ENCODE data around the gene JMJD7.

JMJD7 gene

DNA sequence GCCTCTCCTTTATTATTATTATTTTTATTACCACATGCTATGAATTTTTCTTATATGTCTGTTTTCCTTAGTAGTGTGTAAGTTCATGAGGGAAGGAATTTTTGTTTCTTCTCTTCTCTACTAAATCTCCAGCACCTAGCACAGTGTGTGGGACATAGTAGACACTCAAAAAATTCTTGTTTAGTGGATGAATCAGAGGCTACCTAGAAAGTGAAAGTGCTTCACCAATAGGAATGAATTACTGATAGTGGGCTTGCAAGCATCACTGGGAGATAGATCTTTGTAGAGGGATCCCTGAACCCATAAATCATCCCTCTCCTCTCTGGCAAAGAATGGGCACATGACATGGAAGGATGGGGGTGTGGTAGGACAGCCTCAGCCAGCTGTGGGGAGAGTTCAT lies 57.4 kb downstream of the JMJD7 start:
- H3K36me3 ChIP-seq (ENCODE audit: control insufficient read depth, insufficient read depth, low read length), result no peaks in the 10 kb centered on the region
- no peak overlapping the region for H3K4me3 ChIP-seq (ENCODE audit: low read depth, low read length)
- no peak overlapping the region for H3K27ac ChIP-seq (ENCODE audit: low read depth, low read length)
- H3K9me3 ChIP-seq (ENCODE audit: control insufficient read depth, insufficient read depth, low read length), result no peaks in the 10 kb centered on the region
- H3K27me3 ChIP-seq (ENCODE audit: control insufficient read depth, insufficient read depth, low read length), result peaks cover 32% of the 10 kb centered on the region
- H3K9ac ChIP-seq (ENCODE audit: low read depth, low read length), result no peak overlapping the region
- H3K4me1 ChIP-seq (ENCODE audit: control insufficient read depth, insufficient read depth, low read length), result no peaks in the 10 kb centered on the region

DNA sequence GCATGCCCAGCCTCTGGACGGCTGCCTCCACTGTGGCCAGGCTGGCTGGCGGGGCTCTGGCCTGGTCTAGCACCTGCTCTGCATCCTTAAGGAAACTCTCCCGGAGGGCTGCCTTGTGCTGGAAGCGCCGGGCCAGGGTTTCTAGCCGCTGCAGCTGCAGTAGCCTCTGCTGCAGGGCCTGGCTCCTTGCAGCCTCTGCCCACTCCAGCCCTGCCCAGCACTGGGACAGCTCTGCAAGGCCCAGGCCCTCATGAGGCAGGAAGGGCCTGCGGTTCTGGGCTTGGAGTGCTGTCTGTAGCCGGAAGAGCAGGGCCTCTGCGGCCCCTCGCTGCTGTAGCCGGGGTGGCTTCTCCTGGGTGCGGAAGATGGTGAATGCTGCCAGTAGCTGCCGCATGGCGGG lies 57.9 kb downstream of the JMJD7 start:
- H3K36me3 ChIP-seq (ENCODE audit: control insufficient read depth, insufficient read depth, low read length), result no peaks in the 10 kb centered on the region
- no peaks in the 10 kb centered on the region for H3K9me3 ChIP-seq (ENCODE audit: control insufficient read depth, insufficient read depth, low read length)
- H3K27me3 ChIP-seq (ENCODE audit: control insufficient read depth, insufficient read depth, low read length), result peaks cover 27% of the 10 kb centered on the region
- H3K4me1 ChIP-seq (ENCODE audit: control insufficient read depth, insufficient read depth, low read length), result no peaks in the 10 kb centered on the region
- no peak overlapping the region for H3K27ac ChIP-seq (ENCODE audit: low read depth, low read length)
- H3K4me3 ChIP-seq (ENCODE audit: low read depth, low read length), result no peak overlapping the region
- no peak overlapping the region for H3K9ac ChIP-seq (ENCODE audit: low read depth, low read length)

DNA sequence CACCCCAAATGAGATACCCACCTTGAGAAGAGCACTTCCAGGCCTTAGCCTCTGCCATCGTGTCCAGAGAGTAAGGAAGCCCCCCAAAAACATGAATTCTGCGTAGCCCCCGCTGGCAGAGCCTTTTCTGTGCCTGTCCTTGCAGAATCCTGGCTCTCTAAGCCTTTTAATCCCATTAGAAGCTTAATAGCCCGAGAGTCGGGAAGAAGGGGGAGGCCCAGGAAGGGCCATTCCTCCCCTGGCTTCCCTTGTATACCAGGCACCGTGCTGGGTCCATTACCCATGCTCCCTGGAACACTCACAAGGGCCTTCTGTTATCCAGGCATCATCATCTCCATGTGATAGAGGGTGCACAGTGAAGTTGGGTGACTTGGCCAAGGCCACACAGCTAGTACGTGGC lies 58.8 kb downstream of the JMJD7 start:
- no peaks in the 10 kb centered on the region for H3K9me3 ChIP-seq (ENCODE audit: control insufficient read depth, insufficient read depth, low read length)
- H3K4me3 ChIP-seq (ENCODE audit: low read depth, low read length), result no peak overlapping the region
- no peak overlapping the region for H3K9ac ChIP-seq (ENCODE audit: low read depth, low read length)
- no peaks in the 10 kb centered on the region for H3K36me3 ChIP-seq (ENCODE audit: control insufficient read depth, insufficient read depth, low read length)
- no peaks in the 10 kb centered on the region for H3K4me1 ChIP-seq (ENCODE audit: control insufficient read depth, insufficient read depth, low read length)
- H3K27ac ChIP-seq (ENCODE audit: low read depth, low read length), result no peak overlapping the region
- peaks cover 18% of the 10 kb centered on the region for H3K27me3 ChIP-seq (ENCODE audit: control insufficient read depth, insufficient read depth, low read length)

DNA sequence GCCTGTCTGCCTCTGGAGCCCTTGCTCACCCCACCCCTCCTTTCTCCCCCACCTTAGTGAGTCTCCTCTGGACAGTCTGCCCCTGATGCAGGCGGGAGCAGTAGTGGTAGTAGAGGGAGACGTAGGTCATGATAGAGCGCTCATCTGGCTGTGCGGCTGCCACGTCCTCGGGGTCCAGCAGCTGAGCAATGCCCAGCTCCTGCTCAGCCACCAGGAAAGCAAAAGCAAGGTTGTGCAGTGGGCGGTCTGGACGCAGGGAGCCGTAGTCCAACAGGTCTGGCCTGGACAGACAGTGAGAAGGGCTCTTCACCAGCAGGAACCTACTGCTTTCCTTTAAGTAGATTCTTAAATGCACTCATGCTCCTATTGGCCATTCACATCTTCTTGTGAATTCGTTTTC lies 59.3 kb downstream of the JMJD7 start:
- H3K27me3 ChIP-seq (ENCODE audit: control insufficient read depth, insufficient read depth, low read length), result peaks cover 14% of the 10 kb centered on the region

More for the DNA sequence above, 59.3 kb downstream of the JMJD7 start:
- H3K4me1 ChIP-seq (ENCODE audit: control insufficient read depth, insufficient read depth, low read length), result no peaks in the 10 kb centered on the region
- no peak overlapping the region for H3K9ac ChIP-seq (ENCODE audit: low read depth, low read length)
- H3K9me3 ChIP-seq (ENCODE audit: control insufficient read depth, insufficient read depth, low read length), result no peaks in the 10 kb centered on the region
- H3K36me3 ChIP-seq (ENCODE audit: control insufficient read depth, insufficient read depth, low read length), result no peaks in the 10 kb centered on the region
- no peak overlapping the region for H3K27ac ChIP-seq (ENCODE audit: low read depth, low read length)
- no peak overlapping the region for H3K4me3 ChIP-seq (ENCODE audit: low read depth, low read length)

All from HUES48 (cell line).